Stimulated activated CD4-positive, alpha-beta T cell treated with anti-CD3 and anti-CD28 coated beads, Interleukin-2, amount 100 ng/mL, for 24 hours (primary cell): Measurements from ENCODE around the gene HGFAC.

ENCODE experiments used
- DNase-seq, 2 donors: peaks; one replicate each; pipeline ENCODE4 v3.0.0-alpha.2; 2020

HGFAC gene

DNA sequence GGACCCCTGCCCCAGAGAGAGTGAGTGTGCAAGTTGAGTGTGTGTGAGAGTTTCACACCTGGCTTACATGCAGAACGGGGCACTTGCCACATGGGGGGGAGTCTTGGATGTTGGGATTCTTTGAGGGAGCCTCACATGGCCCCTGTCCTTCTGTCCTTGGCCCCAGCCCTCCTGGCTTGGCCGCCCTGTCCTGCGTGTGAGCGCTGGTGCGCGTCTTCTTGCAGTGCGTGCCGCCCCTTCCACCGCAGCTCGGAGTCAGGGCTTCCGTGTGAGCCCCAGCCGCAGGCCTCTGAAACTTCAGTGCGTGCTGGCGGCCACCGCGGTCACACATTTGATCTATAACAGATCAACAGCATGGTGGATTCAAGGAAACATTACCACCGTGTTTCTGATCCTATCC is 30.1 kb upstream of the HGFAC start:
- DNase-seq: no peak

DNA sequence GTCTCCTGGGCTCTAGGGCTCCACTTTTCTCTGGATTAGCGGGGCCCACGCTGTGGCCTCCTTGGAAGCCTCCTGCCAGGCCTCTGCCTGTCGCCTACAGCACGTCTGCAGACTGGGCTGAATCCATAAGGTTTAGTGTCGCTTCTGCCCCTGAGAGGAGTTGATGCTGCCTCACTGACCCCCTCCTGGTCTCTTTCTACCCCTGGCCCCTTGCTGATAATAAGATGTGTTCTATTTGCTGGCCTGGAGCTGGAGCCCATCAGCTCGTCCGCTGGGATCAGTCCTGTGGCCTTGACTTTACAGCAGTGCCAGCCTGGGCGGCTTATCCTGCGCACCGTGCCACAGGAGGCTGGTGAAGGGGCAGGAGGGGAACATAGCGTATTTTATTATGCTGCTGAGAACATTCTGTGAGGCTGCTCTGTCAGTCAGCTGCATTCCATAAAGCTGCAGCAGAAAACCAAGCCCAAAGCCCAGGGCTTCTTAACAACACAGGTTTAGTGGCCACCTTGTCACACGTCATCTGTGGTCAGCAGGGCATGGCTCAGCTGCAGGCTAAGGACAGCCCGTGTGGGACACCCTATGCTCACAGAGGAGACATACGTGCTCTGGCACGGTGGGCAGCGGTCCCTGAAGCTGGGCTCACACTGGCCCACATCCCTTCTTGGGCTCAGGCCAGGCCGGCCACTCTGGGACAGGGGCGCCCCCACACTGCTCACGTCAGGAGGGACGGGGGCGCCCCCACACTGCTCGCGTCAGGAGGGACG is 29.3 kb upstream of the HGFAC start:
- no peak for DNase-seq

DNA sequence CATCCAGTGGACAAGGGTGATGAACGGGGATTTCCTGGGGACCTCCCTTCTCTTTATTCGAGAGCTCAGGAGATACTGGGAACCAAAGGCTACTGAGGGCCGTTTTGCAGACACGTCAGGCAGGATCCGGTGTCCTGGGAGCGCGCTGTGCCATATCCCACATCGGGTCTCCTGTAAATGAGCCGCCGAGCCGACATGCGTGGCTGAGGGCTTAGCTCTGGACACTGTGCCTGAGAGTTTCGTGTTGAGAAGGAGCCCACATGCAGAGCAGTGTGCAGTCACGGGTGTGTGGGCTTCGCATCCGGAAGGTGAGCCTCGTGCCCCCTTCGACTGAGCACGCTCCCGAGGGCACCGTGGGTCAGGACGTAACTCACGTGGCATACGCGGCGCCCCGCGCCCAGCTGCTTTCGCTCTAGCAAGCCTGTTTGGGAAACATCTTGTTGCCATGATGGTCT is 28.5 kb upstream of the HGFAC start:
- DNase-seq: no peak

DNA sequence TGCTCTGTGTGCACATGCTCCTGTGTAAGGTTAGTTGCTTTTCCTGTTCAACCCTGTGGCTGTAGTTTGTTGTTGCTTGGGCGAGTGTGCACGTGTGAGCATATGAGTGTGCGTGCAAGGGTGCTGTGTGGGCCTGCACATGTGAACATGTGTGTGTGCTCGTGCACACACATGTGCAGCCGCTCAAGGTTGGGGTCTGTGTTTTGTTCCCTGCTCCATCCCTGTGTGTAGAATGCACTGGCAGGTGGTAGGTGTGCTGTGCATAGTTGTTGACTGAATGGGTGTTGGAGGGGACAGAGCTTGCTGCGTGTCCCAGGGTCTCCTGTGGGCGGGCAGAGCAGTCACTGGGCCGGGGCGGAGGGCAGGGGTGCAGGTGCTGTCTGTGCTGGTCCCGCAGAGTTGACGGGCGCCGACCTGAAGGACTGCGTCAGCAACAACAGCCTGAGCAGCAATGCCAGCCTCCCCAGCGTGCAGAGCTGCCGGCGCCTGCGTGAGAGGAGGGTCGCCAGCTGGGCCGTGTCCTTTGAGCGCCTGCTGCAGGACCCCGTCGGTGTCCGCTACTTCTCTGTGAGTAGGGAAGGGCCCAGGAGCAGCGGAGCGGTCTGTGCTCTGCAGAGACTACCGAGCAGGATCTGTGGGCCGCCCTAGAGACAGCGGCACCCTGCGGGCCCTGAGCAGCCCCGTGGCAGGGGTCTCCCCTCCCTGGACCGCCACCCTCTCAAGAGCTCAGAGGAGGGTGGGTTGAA is 27.9 kb upstream of the HGFAC start:
- no peak for DNase-seq

DNA sequence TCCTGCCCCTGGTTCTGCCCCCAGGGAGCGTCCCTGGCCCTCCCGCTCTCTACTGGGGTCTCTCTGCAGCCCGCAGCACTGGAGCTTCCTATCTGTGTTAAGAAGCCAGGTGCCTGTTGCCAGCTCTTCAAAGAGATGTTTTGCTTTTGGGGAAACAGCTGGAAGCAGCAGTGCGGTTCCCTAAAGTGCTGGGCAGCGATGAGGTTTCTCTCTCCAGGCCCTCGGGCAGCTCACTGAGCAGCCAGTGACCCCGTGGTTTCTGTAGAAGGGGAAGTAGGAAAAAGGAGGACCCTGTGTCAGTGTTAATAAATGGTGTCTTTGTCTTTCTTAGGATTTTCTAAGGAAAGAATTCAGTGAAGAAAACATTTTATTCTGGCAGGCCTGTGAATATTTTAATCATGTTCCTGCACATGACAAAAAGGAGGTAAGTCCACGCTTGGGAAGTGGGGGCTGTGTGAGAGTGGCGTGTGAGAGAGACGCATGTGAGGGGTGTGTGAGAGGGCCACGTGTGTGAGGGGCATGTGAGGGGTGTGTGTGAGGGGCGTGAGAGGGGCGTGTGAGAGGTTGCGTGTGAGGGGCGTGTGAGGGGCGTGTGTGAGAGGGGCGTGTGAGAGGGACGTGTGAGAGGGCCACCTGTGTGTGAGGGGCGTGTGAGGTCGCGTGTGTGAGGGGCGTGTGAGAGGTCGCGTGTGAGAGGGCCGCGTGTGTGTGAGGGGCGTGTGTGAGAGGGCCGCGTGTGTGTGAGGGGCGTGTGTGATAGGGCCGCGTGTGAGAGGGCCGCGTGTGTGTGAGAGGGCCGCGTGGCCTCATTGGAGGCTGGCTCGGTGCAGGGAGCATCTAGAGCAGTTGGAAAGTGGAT is 27.1 kb upstream of the HGFAC start:
- DNase-seq: no peak

DNA sequence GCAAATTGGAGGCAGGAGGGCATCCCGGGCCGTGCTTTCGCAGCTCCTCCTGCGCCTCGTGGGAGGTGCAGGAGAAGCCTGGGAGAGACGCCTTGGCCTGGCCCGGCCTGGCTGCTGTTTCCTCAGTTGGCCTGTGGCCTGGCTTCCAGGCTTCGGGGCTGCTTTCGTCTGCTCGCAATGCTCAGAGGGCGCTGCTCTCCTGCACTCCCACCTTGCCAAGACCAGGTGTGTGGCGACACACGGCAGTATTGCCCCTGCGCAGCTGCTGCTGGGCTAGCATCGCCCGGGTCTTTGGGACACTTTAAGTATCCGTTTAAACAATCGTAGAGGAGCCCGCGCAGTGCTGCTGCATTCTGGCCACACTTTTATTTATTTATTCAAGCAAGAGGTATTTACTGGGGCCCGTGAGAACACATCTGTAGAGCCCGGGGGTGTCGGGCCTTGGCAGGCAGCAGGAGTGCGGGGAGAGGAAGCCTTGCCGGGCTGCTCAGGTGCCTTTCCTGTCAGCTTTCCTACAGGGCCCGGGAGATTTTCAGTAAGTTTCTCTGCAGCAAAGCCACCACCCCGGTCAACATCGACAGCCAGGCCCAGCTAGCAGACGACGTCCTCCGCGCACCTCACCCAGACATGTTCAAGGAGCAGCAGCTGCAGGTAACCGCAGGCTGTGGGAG is 26.2 kb upstream of the HGFAC start:
- DNase-seq: no peak

DNA sequence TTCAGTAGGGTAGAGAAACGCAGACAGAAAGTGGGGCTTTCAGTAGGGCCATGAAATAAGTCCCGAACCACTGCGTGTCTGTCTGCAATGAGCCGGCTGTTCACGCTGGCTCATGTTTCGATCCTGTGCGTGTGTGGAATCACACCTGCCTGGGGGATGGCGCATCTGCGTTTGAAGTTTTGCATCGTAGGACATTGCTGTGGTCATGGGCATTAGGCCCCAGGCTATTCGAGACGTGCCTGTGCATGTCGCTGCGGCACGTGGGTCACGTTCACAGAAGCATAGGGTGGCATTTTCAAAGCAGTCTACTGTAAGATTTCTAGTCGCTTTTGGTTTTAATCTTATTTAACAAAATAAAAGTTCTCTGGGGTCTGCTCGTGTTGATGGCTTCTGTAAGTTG is 25.5 kb upstream of the HGFAC start:
- no peak for DNase-seq

DNA sequence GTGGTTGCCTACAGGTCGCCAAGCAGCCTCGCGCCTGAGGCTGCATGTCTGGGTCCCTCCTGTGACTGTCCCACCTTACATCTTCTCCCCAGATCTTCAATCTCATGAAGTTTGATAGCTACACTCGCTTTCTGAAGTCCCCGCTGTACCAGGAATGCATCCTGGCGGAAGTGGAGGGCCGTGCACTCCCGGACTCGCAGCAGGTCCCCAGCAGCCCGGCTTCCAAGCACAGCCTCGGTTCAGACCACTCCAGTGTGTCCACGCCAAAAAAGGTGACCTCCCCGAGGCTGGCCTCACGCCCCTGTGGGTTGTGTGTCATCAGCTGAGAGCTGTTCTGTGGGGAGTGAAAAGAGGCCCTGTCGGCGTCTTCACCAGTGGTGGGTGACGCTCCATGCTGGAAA is 24.9 kb upstream of the HGFAC start:
- no peak for DNase-seq

DNA sequence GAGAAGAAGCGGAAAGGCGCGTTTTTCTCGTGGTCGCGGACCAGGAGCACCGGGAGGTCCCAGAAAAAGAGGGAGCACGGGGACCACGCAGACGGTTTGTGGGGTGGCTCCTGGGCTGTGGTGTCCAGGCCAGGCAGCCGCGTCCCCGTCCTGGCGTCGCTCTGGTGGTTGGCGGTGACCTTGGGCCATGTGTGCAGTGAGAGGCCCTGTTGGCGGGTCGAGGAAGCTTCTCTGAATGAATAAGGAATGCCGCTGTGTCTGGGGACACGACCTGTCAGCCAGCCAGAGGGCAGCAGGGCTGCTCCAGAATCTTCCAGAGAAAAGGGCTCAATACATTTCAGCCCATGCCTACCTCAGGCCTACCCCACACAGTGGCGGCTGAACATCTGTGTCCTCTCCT is 24.3 kb upstream of the HGFAC start:
- DNase-seq: no peak

DNA sequence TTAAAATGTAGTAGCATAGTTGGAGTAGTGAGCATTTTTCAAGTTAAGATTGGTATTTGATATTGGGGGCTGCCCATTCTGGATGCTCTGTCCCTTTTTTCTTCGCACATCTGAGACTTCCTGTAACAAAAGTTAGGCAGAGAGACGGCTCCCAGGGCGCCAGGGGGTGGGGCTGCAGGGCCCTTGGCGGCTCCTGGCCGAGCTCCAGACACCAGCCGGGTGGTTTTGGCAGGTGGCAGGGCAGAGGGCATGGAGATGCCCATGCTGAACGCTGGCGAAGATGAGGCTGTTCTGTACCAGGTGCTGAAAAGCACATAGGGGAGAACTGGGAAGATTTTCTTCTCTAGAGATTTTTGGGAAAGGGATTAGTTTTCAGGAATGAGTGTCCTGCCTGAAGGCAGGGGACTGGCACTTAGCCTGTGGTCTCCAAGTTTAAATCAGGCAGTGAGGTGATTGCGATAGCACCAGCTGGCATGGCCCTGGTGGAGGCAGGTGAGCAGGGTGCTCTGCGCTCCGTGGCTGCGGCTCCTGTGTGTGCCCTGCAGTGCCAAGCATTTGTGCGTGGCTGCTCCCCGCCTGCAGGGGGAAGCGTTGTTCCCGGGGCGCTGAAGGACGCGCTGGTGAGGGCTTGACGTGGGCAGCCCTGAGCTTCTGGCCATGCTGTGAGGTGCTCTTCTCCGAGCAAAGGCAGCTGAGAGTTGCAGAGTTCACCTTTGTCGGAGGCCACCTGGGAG is 23.6 kb upstream of the HGFAC start:
- no peak for DNase-seq

DNA sequence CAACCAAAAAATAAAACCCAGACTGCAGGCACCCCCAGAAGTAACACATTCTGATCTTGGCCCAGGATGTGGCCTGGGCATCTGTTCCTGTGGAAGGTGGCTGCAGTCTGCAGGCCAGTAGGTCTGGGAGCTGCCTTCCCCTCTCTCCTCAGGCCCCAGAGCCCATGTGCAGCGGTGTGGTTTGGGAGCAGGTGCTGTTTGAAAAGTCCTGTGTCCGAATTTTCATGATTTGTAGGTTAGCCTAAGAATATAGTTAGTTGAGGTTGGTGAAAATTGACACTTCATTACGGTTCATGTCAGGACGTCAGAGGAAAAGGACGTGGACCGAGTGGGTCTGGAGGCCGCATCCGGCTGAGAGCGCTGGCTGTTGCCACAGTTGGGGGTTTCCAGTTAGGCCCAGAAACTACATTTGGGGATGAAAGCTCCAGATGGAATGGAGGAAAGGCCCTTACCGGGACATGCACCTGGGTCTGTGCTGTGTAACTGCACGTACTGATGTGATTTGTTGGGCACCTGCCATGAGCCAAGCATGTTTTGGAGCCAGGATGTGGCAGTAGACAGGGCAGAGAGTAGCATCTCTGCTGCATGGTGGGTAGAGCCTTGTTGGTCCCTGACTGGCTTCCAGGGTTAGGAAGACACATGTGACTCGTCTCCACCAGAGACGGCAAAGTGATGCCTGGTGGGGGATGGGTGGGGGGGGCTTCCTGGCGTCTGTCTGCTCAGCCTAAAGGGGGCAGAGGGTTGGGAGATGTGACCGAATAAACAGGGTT is 21.7 kb upstream of the HGFAC start:
- DNase-seq: no peak

DNA sequence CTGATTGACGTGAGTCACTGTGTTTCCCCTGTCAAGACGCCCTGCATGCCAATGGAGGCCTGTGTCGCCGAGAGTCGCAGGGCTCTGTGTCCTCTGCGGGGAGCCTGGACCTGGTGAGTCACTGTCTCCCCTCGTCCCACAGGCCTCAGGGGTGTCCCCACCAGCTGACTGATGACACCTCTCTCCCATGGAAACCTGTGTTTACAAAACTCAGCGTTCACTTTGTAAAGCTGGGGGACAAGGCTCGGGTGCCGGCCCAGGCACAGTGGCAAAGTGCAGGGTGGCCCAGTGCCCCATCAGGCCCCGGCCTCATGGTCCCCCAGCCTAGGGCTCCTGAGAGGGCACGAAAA is 21.2 kb upstream of the HGFAC start:
- no peak for DNase-seq

DNA sequence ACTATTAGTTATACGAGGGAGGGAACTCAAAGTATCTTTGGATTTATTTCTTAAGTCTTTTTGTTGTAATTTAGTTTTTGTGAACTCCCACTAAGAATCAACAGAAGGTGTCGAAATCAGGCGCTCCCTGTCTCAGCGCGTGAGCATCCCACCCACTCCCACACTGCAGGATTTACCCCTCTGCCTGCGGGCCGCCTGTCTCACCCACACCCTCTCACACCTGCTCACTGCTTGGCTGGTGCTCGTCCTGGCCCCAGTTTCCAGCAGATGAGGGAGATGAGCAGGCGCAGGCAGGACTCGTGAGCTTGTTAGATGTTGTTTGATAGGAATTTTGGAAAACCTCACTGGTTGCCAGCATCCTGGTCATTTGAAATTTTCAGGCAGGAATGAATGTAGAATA is 20.8 kb upstream of the HGFAC start:
- no peak for DNase-seq

DNA sequence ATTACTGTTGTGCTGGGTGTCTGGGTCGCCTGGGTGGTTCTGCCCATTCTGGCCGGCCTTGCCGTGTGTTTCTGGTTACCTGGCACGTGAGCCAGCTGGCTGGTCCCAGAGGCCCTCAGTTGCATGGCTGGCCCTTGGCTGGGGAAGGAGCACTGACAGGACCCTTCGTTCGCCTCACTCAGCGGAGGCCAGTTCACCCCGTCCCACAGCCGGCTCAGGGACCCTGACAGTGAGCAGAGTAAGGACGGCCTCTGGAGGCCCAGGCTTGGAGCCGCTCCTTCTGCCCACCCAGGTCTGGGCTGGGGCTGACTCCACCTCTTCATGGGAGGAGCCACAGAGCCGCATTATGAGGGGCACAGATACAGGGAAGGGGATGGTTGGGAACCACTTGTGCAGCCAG is 20.3 kb upstream of the HGFAC start:
- DNase-seq: no peak

DNA sequence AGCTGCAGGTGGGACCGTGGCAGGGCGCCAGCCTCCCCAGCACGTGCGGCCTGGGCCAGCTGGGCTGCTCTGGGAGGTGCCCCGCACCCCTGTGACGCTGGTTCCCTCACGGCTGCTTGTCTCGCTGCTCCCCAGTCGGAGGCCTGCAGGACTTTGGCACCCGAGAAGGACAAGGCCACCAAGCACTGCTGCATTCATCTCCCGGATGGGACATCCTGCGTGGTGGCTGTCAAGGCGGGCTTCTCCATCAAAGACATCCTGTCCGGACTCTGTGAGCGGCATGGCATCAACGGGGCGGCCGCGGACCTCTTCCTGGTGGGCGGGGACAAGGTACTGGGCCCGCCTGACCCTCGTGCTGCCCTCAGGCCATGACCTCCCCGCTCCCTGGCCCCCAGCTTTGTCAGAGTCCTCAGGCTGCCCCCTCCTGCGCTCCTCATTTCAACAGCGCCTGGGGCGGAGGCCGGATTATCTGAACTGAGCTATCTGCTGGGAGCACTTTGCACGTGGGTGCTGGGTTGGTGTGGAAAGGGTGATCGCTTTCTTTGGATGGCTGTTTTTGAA is 19.4 kb upstream of the HGFAC start:
- DNase-seq: no peak

DNA sequence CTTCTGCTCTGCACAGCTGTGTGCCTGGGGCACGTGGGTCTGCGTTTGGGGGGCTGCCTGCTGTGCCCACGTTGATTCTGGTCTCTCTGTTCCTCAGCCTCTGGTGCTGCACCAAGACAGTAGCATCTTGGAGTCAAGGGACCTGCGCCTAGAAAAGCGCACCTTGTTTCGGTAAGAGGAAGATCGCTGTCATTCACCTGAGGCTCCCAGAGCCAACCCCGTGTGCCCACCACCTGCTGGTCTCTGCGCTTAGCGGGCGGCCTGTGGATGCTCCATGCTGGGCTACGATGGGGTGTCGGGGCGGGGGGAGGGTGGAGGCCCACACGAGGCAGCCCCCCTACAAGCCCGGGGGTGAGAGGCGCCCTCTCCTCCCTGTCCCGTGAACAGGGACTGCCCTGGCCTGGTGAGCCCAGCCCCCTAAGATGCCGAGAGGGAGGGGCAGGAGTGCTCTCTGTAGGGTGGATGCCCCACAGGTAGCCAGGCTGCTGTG is 18.9 kb upstream of the HGFAC start:
- DNase-seq: no peak

DNA sequence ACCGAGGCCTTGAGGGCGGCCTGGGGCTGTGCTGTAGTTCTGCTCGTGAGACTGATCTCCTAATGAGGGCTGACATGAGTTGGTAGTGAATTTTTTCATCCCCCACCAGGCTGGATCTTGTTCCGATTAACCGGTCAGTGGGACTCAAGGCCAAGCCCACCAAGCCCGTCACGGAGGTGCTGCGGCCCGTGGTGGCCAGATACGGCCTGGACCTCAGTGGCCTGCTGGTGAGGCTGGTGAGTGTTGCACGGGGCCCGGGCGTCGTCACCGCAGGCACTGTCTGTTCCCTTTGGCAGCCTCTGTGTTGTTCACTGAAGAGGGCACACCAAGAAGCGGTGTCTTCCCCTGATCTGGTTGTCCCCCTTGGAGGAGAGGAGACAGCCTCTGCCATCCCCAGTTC is 18.4 kb upstream of the HGFAC start:
- DNase-seq: no peak

DNA sequence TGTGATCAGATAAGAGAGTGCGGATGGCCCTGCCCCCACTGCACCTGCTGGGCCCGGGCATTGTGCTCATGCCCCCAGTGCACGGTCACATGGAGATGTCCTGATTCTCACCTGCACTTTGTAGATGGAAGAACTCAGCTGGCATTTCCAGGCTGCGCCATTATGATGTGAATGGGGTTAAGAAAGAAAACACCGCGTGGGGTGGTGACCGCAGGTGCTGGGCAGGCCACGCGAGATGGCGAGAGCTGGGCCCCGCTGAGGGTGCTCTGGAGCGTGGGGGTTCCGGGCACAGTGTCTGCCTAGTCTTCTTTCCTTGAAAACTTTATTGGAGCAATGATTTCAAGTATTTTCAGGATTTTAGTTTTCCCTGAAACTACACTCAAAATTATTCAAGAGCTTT is 17.8 kb upstream of the HGFAC start:
- no peak for DNase-seq

DNA sequence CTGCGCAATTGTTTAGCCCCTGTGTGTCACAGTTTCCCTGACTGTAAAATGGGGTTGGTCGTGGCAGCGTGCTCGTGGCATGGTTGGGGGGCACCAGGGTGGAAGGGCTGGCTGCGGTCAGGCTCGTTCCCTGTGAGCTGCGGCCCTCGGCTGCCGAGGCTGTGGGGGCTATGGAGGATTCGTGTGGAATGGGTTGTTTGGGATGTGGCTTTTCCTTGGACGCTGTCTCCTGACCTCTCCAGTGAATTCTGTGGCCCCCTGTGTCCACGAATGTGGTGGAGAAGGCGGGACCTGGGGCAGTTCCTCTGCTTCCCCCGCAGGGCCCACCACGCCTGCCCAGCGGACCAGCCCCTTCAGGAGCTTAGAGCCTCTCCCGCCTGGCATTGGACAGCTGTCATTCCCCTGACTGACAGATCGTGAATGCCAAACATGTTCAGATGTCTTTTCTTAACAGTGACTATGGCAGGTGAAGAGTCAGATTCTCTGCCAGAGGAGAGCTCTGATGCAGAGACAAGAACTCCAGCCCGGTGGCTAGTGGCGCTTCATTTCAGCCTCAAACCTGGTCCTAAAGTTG is 17.2 kb upstream of the HGFAC start:
- DNase-seq: no peak

DNA sequence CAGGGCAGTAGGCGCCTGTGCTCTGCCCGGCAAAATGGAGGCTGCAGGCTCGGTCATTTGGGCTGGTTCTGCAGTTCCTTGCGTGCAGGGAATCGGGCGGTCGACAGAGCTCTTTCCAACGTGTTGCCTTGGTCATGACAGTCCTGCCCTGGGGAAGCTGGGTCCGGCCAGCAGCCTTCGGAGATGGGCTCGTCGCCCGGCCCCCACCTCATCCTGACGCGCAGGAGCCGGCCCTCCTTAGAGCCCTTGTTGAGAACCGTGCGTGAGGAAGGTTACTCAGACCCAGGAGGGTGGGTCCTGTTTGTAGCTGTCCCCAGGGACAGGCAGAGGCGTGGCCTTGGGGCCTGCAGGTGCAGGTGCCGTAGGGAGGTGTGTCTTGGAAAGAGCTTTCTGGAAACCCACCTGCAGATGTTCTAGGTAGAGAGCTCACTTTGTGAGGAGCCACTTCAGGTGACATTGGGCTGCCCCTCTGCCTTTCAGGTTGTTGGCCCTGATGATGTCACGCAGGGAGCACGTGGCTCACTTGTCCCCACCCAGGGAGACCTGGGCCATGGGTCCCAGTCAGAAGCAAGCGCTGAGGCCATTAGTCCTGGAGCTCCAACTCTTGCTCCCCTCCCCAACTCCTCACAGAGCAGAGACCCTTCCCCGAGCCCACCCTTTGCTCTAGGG is 15.2 kb upstream of the HGFAC start:
- DNase-seq: no peak
